Naive thymus-derived CD8-positive, alpha-beta T cell (primary cell): ENCODE results near the gene TNS1. TPM values are rescaled to one million over a fixed set of nuclear protein-coding genes. Genes with fewer than 3 reads are reported as not detected.
"Not testable (repeated sequence)": the region's sequence is repeated elsewhere in the genome, so short reads cannot be mapped to it uniquely, and the experiment has no call there.

ENCODE experiments used
- ATAC-seq, 2 donors: fragments of 150-1000 bp; cut with Tn5 transposase in 1 of 2; sonication (Bioruptor Pico), chemical (Tn5 transposase) in 1 of 2; 1 replicate in 1 of 2; 2 replicates in 1 of 2; pipeline ENCODE4 v1.10.0; 2021; ENCODE audit warnings: mild to moderate bottlenecking in 2 of 2, moderate library complexity in 2 of 2
- POLR2A ChIA-PET: fragments of 350-600 bp; sonication (Branson Sonifier 250); formaldehyde crosslinking; loops from one replicate; lab custom pipeline; 2021; ENCODE audit warnings: antibody characterized with exemption; lab: Charles Lee
- DNase-seq, 10 donors: peaks; one replicate each; pipeline versions ENCODE4 v3.0.0 to v3.0.0-alpha.2; 2020 to 2022
- H3K27ac Mint-ChIP-seq, 10 donors: one replicate each; pipeline ENCODE4 v1.8.0; 2020 to 2022; ENCODE audit warnings: mild to moderate bottlenecking in 10 of 10, mixed read lengths in 10 of 10, moderate library complexity in 4 of 10, inconsistent platforms in 1 of 10
- H3K27me3 Mint-ChIP-seq, 5 donors: one replicate each; pipeline ENCODE4 v1.8.0; 2021 to 2022; ENCODE audit warnings: mixed read lengths in 5 of 5
- H3K36me3 Mint-ChIP-seq, 3 donors: one replicate each; pipeline ENCODE4 v1.8.0; 2020 to 2022; ENCODE audit warnings: mixed read lengths in 3 of 3, mild to moderate bottlenecking in 2 of 3, inconsistent platforms in 1 of 3
- H3K4me1 Mint-ChIP-seq, 4 donors: one replicate each; pipeline ENCODE4 v1.8.0; 2021 to 2022; ENCODE audit warnings: mixed read lengths in 4 of 4
- H3K4me3 Mint-ChIP-seq, 10 donors: one replicate each; pipeline ENCODE4 v1.8.0; 2020 to 2022; ENCODE audit warnings: mild to moderate bottlenecking in 10 of 10, mixed read lengths in 10 of 10, moderate library complexity in 6 of 10, inconsistent platforms in 1 of 10
- H3K9me3 Mint-ChIP-seq, 9 donors: one replicate each; pipeline ENCODE4 v1.8.0; 2020 to 2022; ENCODE audit warnings: mixed read lengths in 9 of 9, mild to moderate bottlenecking in 3 of 9, inconsistent platforms in 1 of 9, moderate library complexity in 1 of 9
- polyA plus RNA-seq, 3 donors: library from polyadenylated mRNA; unstranded; fragments of 300-500 nt; fragmentation: Illumina TruSeq; gene quantifications; one replicate each; pipeline ENCODE4 v1.2.3, GENCODE V29; 2021
- total RNA-seq, 8 experiments: library from RNA in 2 of 8; stranded (reverse) in 2 of 8; gene quantifications; one replicate each; pipeline ENCODE4 v1.2.3 and lab custom pipeline; 2021 to 2026

The TNS1 gene
- total and polyA plus RNA-seq, 5 experiments from 2014 or later, result 0.21 to 0.47 TPM; not detected in 3

DNA sequence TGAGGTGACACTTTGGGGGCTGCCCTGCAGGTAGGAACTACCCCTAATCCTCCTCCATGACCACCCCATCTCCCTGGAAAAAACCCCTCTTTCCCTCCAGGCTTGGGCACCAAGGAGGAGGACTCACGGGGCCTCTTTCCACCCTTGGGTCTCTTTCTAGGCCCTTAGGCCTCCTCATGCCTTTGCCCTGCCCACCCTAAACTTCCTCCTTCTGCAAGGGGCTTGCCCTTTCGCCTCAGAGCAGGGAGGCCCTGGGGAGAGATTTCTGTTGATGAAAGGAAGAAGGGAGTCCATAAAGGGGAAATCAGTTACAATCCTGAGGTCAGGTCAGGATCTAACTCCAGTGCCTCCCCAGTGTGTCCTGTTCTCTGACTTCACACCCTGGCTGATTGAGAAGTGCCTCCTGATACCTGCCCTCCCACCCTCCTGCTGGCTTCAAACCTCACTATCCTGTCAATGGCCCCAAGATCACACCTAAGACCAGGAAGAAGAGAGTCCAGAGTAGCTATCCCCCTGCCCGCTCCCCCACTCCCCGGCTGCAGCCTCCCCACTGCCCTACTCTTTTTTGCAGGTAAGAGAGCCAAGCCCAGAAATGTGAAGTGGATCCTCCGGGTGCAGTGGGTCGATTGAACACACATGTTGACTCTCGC lies 16.7 kb upstream of the TNS1 start:
- no peaks in the 10 kb centered on the region for H3K36me3 Mint-ChIP-seq
- DNase-seq (peak in 1 of 10 donors; percentile 36), ATAC-seq (no peak)
- H3K27ac Mint-ChIP-seq, result no peak overlapping the region
- POLR2A ChIA-PET, result no interaction called here
- no peaks in the 10 kb centered on the region for H3K9me3 Mint-ChIP-seq
- peaks cover 0 to 16% (median under 1%) of the 10 kb centered on the region in 4 donors for H3K4me1 Mint-ChIP-seq
- H3K27me3 Mint-ChIP-seq, result peaks cover 0 to 6% (median 2%) of the 10 kb centered on the region in 5 donors
- H3K4me3 Mint-ChIP-seq, result no peak overlapping the region

DNA sequence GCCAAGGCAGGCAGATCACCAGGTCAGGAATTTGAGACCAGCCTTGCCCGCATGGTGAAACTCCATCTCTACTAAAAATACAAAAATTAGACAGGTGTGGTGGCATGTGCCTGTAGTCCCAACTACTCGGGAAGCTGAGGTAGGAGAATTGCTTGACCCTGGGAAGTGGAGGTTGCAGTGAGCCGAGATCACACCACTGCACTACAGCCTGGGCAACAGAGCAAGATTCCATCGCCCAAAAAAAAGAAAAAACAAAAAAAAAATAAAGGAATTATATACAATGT lies 16.0 kb upstream of the TNS1 start:
- DNase-seq, H3K9me3 Mint-ChIP-seq, H3K27ac Mint-ChIP-seq, H3K36me3 Mint-ChIP-seq, H3K4me3 Mint-ChIP-seq, ATAC-seq, POLR2A ChIA-PET: not testable (repeated sequence)
- Mint-ChIP-seq H3K27me3 (peaks cover 0 to 13% (median 7%) of the 10 kb centered on the region in 5 donors), H3K4me1 (peaks cover 0 to 16% (median under 1%) of the 10 kb centered on the region in 4 donors)

DNA sequence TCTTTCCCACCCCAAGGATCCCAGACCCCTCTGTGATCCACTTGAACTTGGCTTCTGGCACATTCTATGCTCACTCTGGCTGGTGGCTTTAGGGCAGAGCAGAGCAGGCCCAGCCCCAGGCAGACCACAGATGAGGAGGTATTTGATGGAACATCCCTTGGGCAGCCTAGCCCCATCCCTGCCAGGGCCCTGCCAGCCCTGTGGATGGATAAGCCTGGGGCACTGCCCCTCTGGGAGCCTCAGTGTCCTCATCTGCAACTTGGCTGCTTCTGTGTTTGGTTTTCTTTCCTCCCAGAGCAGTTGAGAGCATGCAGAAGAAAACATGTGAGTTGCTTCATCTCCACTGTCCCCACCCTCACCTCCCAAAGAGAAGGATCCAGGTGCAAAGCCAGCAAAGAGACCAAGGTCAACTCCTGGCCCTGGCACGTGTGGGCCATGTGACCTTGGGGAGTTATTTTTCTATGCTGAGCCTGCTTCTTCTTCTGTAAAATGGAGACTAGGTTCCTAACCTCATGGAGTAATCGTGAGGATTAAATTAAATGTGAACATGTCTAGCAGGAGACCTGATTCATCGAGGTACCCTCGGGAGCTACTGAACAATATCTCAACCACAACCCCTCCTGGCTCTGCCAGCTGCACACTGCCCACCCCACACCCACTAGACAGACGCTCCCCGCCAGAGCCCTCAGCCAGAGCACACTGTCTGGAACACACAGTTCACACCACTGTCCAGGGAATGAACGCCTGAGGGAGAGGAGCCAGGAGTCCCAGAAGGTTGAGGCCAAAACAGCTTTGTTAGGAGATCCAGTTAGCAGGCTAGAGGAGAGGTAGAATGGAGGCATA lies 14.6 kb upstream of the TNS1 start:
- DNase-seq (no peak), ATAC-seq (no peak)
- no peak overlapping the region for H3K4me3 Mint-ChIP-seq
- peaks cover 0 to 16% (median under 1%) of the 10 kb centered on the region in 4 donors for H3K4me1 Mint-ChIP-seq
- H3K27ac Mint-ChIP-seq, result peak overlapping the region in 1 of 10 donors; percentile 73
- POLR2A ChIA-PET, result no interaction called here
- no peaks in the 10 kb centered on the region for H3K36me3 Mint-ChIP-seq
- H3K9me3 Mint-ChIP-seq, result no peaks in the 10 kb centered on the region
- H3K27me3 Mint-ChIP-seq, result peaks cover 0 to 26% (median 9%) of the 10 kb centered on the region in 5 donors

DNA sequence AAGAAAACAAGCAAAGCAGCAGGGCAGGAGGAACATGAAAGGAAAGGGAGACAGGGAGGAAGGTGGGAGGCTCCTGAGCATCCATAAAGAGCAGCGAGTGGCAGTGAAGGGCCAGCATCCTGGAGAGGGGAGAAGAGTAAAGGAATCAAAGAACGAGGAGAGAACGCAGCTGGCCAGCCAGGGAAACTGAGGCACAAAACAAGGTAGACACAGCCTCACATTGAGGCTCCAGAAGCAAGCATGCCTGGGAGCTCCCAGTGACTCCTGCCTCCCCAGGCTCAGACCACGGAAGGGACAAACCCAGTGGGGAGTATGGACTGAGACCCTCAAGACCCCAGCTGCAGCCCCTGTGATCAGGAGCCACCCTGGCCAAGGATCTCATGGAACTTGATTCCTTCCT lies 14.0 kb upstream of the TNS1 start:
- peaks cover 0 to 32% (median 14%) of the 10 kb centered on the region in 5 donors for H3K27me3 Mint-ChIP-seq
- POLR2A ChIA-PET, result no interaction called here
- no peak overlapping the region for H3K4me3 Mint-ChIP-seq
- no peak for DNase-seq
- no peaks in the 10 kb centered on the region for H3K9me3 Mint-ChIP-seq
- H3K27ac Mint-ChIP-seq, result peak overlapping the region in 1 of 10 donors; percentile 14
- no peaks in the 10 kb centered on the region for H3K36me3 Mint-ChIP-seq
- H3K4me1 Mint-ChIP-seq, result peaks cover 0 to 16% (median 0%) of the 10 kb centered on the region in 4 donors
- ATAC-seq, result no peak

DNA sequence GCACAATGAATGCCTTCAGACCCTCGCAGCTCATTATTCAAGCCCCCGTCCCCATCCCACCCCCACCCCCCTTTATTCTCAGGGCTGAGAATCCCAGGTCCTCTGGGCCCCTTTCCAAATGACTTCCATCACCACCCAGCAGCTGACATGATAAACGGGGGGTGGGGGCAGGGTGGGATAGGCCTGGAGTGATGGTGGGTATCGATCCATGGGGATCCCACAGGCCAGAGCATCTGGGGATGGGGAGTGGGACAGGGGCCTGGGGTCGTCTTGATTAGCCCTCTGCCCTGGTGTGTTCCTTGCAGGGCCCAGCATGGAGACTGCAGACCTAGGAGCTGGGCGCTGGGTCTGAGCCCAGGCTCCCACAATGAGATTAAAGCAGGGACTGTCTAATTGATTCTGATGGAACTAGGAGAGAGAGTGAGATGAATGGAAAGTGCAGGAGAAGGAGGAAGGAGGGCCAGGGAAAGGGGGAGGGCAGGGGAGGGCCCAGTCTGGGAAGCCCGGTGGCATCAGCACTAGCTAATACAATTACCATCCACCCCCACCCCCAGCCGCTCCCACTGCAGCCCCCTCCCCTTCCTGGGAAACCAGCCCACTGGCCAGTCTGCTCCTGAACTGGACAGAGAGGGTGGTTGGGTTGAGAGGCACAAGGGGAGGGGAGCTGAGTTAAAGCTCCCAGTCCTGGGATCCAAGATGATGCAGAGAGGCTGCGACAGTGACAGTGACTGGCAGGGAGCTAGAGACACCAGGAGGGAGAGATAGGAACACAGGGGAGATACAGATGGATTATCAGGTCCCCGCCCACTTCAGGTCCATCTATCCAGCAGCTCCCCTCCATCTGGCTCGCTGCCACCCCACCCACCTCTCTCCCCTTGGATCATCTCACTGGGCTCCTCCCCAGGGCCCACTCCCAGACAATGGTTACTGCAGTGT lies 13.1 kb upstream of the TNS1 start:
- ATAC-seq, result no peak
- H3K4me1 Mint-ChIP-seq, result peaks cover 2 to 18% (median 6%) of the 10 kb centered on the region in 4 donors
- no peaks in the 10 kb centered on the region for H3K36me3 Mint-ChIP-seq
- H3K9me3 Mint-ChIP-seq, result no peaks in the 10 kb centered on the region
- no peak overlapping the region for H3K27ac Mint-ChIP-seq
- peaks cover 3 to 42% (median 23%) of the 10 kb centered on the region in 5 donors for H3K27me3 Mint-ChIP-seq
- POLR2A ChIA-PET, result interaction anchor here (0.5 kb wide), 1 partner anchor 936 kb away, joined by 5 read pairs; no protein-coding TSS in a partner anchor
- H3K4me3 Mint-ChIP-seq, result no peak overlapping the region
- DNase-seq, result no peak

DNA sequence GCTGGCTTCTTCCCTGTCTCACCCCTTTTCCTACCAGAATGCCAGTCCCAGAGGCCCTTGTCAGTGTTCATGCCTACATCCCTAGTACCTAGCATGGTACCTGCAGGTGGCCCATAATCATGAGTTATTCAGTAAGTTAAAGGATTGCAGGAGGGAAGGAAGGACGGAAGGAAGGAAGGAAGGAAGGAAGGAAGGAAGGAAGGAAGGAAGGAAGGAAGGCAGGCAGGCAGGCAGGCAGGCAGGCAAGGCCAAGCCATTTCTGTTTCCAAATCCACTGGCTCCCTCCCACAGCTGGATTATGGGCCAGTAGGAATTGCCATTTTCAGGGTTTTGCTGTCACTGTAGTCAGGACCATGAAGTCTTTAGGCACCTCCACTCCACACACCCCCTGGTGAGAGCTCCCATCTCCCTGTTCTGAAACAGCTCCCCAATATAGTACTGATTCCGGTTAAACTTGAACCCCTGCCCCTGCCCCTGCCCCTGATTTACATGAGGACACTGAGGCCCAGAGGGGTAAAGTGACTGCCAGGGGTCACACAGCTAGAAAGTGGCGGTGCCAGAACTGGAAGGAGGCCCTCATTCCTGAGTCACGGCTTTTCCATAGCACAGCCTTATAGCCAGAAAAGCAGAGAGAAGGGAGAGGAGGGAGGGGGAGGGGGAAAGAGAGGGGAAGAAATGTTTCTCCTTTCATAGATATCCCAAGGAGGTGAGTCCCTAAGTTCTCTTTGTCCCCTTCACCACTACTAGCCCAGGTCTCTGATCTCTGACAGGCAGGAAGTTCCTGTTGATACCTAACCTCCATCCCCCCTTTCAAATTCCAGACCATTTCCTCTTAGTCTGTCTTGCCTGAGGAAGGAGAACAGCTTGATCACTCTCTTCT lies 12.2 kb upstream of the TNS1 start:
- no peak for DNase-seq
- Mint-ChIP-seq H3K9me3 (no peaks in the 10 kb centered on the region), H3K4me3 (no peak overlapping the region), H3K4me1 (peaks cover 5 to 17% (median 9%) of the 10 kb centered on the region in 4 donors), H3K27ac (no peak overlapping the region), H3K27me3 (peaks cover 6 to 47% (median 26%) of the 10 kb centered on the region in 5 donors), H3K36me3 (no peaks in the 10 kb centered on the region)
- POLR2A ChIA-PET, result no interaction called here
- ATAC-seq, result no peak

DNA sequence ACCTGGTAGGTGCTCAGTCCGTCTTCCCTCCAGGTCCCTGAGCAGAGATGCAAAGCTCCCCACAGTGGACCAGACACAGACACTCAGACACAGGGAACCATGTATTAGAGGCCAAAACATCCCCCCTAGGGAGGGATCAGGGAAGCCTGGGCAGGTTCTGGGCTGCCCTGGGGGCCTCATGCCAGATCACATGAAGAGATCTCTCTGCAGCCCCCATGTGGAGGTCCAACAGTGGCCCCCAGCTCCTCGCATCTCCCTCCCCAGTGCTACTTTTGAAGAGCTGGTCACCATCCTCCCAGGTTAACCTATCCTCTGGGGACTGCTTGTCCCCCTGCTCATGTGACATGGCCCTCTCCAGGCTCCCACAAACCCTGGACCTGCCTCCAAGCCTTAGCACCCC lies 10.5 kb upstream of the TNS1 start:
- no peak overlapping the region for H3K4me3 Mint-ChIP-seq
- ATAC-seq, result no peak
- peaks cover 6 to 55% (median 33%) of the 10 kb centered on the region in 5 donors for H3K27me3 Mint-ChIP-seq
- H3K4me1 Mint-ChIP-seq, result peaks cover 8 to 11% (median 10%) of the 10 kb centered on the region in 4 donors
- no peaks in the 10 kb centered on the region for H3K36me3 Mint-ChIP-seq
- DNase-seq, result no peak
- no peak overlapping the region for H3K27ac Mint-ChIP-seq
- POLR2A ChIA-PET, result no interaction called here
- no peaks in the 10 kb centered on the region for H3K9me3 Mint-ChIP-seq

DNA sequence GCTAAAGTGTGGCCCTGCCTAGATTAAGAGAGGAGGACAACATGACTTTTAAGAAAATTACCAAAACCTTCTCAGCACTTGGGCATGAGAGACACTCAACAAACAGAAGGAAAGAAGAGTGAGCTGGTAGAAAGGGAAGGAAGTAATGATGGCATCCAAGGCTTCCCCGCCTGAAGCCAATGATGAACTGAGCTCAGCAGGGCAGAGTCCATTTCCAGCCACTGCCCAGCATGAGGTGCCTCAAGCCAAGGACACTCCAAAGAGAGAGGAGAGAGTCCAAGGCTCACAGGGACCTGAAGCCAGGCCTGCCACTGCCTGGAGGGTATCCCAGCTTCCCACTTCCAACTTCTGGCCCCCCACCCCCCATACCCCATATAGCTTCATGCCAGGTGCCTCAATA lies 9.5 kb upstream of the TNS1 start:
- H3K27me3 Mint-ChIP-seq, result peaks cover 6 to 56% (median 36%) of the 10 kb centered on the region in 5 donors

DNA sequence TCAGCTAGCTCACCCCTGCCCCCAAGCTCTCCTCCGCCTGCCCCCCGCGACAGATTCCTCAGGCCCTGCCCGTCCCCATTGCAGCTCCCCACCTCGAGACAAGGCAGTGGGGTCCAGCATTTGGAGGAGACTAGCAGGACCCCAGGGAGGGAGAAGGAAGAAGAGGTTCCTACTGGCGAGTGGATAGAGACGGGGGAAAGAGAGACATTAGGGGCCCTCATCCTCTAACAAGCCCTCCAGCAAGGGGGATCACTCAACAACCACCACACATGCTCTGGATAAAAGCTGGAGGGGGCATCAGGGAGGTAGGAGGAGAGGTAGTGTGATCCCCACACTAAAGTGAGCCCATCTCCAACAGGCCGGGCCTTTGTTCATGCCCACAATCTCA lies 8.9 kb upstream of the TNS1 start:
- peaks cover 7 to 10% (median 9%) of the 10 kb centered on the region in 4 donors for H3K4me1 Mint-ChIP-seq
- POLR2A ChIA-PET, result no interaction called here

More for the DNA sequence above, 9.5 kb upstream of the TNS1 start:
- H3K4me1 Mint-ChIP-seq, result peaks cover 7 to 10% (median 9%) of the 10 kb centered on the region in 4 donors
- DNase-seq, result no peak
- no peaks in the 10 kb centered on the region for H3K9me3 Mint-ChIP-seq
- ATAC-seq, result no peak
- no peak overlapping the region for H3K27ac Mint-ChIP-seq
- H3K4me3 Mint-ChIP-seq, result no peak overlapping the region
- POLR2A ChIA-PET, result no interaction called here
- H3K36me3 Mint-ChIP-seq, result no peaks in the 10 kb centered on the region

DNA sequence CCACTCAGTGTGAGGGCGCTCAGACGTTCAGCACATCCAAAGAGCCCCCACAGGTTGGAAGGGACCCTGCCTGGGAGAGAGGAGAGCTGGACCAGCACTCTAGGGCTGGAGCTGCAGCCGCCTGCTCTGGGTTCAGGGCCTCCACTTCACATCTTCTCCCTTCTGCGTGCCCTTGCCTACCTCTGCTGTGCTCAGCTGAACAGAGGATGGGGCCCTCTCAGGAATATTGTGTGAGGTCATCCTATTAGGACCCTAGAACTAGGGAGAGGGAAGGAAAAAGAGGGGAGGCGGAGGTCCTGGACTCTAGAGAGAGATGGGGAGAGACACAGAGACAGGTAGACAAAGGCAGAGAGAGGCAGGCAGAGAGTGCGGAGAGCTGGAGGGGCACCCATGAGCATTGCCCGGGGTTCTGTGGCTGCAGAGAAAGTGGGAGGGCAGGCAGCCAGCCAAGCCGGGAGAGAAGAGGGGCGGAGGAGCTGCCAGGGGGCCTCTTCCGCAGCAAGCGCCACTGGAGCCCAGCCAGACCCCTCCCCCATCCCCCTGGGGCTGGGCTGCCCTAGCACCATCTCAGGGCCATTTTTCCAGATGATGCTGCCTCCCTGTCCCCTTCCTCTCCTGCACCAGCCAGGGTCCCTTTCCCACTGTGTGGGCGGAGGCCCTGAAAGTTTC lies 8.3 kb upstream of the TNS1 start:
- POLR2A ChIA-PET, result no interaction called here
- ATAC-seq (no peak), DNase-seq (no peak)
- Mint-ChIP-seq H3K9me3 (no peaks in the 10 kb centered on the region), H3K4me3 (peak overlapping the region in 9 of 10 donors; percentile 50 to 82 (median 74)), H3K27ac (peak overlapping the region in 2 of 10 donors; percentile 12 to 64), H3K27me3 (peaks cover 8 to 56% (median 34%) of the 10 kb centered on the region in 5 donors), H3K4me1 (peaks cover 7 to 10% (median 9%) of the 10 kb centered on the region in 4 donors), H3K36me3 (no peaks in the 10 kb centered on the region)

More for the DNA sequence above, 8.9 kb upstream of the TNS1 start:
- DNase-seq, result no peak
- Mint-ChIP-seq H3K36me3 (no peaks in the 10 kb centered on the region), H3K27ac (no peak overlapping the region), H3K27me3 (peaks cover 6 to 56% (median 35%) of the 10 kb centered on the region in 5 donors), H3K4me3 (peak overlapping the region in 2 of 10 donors; percentile 38 to 77), H3K9me3 (no peaks in the 10 kb centered on the region)
- ATAC-seq, result no peak
